HG02943 (cell line): Measurements from ENCODE around the gene FARS2.
"Not testable (repeated sequence)": the region's sequence is repeated elsewhere in the genome, so short reads cannot be mapped to it uniquely, and the experiment has no call there.

ENCODE experiments used
- ATAC-seq: cut with Tn5 transposase; IDR thresholded peaks from one replicate; pipeline ENCODE4 v1.9.1; 2021; ENCODE audit warnings: mild to moderate bottlenecking, low read depth, moderate library complexity; ENCODE audit not compliant: unreplicated experiment

The FARS2 gene

DNA sequence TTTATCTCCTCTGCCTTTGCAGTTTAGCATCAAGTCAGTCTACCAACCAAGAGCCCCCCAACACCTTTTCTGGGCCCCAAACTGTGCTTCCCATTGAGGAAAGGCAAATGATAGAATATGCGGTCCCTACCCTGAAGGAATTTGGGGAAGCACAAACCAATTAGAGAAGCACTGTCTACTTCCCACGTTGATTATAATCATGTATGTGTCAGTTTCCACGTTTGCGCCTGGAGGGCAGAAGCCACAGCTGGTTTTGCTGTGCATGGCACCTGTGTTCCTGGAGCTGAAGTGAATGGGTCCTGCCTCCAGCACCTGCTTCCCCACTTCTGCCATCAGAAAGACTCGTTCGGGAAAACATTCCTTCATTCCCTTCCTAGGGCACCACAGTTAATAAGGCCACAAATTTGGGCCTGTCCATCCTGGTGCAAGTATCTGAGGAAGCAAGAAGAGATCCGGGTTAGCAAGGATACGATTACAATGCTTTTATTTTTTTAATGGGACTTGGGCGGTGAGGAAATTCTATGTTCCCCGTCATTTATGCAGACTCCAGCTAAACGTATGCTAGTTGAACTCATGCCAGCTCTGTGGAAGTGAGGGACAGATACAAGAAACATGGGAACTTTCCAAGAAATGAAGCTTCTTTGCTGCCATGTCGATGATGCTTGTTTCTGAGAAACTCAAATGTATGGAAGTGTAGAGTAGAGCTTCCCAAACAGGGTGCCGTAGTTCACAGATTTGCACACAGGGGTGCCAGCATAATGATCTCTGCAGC, 411.9 kb downstream of the FARS2 start:
- no peak for ATAC-seq

DNA sequence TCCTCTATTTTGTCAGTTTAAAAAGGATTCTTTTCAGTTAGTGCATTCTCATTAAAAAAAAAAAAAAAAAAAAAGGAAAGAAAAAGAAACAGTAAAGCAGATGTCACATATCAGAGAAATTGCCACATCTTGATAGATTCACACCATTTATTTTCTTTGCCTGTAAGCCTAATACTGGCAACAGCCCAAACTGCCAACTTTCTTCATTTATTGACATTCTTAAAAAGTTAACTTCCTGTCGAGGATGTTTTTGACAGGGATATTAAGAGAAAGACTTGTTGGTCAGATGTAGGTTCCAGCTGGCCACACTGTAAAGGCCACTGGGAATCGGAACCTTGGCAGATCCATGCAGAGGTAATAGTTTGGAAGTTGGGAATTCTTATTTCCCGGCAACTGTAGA, 412.8 kb downstream of the FARS2 start:
- no peak for ATAC-seq

DNA sequence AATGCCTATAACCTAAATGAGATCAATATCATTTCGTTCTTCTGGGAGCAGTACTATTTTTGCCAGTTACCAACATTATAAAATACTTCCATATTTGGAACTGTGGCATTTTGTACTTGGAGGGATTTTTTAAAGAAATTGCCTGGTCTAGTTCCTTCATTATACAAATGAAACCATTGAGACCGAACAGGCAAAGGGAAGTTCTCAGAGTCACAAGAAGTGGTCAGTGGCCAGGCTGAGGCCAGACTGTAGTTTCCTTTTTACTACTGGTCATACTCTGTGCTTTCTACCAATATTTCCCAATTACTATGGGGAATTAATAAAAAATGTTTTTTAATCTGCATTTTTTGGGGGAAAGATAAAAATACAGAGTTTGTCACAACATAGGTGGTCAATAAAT, 413.4 kb downstream of the FARS2 start:
- no peak for ATAC-seq

DNA sequence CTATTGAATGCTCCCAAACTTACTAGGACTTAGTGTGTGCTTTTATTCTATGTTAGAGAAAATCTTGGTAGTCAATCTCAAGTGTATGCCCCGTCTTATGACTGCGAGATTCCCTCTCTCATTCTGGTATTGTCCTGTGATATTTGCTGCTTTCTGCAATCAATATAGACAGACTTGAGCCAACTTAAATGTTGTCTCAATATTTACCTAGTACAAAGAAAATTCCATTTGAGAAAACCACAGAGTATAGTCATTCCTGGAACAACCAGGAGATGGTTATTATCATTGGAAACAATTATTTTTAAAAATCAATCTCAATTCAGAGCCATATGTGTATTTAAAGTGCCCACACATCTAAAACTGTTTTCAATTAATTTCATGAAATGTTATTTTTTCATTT, 415.4 kb downstream of the FARS2 start:
- no peak for ATAC-seq

DNA sequence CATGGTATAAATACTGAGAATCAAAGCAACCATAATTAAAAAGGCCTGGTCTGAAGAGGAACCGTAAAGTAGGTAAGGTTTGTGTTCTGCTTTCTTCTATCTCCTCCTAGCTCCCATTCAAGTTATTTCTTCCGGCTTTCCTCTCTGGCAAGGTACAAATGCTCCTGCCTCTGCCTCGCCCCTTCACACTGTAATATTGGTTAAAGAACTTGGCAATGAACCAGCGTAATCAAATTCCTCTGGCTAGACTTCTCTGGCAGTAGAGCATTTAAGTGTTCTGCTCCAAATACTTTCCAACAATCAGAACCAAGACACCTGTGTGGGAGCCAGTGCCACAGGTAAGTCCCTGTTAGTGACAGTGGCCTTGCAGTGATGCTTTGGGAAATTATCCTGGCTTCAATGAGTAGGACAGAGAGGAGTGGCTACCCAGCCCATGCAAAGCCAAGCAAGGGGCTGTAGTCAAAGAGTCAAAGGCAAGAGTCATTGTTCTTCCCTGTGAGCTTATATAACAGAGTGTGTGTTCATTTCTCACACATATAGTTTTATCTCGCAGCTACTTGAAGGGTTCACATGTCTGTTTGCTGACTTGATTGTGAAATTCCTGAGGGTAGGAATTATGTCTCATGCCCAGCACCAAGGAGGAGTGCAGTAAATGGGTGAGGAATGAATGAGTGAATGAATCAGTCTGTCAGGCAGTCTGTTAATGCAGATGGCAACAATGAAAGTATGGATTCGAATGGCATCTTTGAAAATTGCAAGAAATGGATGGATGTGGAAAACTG, 416.1 kb downstream of the FARS2 start:
- ATAC-seq, result no peak

DNA sequence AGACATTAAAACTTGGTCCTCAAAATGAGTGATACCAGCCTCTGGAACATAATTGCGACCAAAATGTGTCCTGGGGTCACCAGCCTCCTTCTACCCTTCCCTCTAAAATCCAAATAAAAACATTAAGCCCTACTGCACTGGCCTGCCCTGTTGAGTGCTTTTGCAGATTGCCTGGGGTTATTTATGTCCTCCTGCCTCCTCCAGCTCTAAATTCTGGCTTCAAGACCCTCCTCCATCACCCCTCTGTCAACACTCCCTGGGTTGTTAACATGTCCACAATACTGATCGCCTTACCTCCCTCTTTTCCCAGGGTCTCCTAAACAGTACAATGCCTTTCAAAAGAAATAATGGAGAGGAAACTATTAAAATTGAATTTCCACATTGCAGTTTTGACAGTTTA, 418.0 kb downstream of the FARS2 start:
- no peak for ATAC-seq

DNA sequence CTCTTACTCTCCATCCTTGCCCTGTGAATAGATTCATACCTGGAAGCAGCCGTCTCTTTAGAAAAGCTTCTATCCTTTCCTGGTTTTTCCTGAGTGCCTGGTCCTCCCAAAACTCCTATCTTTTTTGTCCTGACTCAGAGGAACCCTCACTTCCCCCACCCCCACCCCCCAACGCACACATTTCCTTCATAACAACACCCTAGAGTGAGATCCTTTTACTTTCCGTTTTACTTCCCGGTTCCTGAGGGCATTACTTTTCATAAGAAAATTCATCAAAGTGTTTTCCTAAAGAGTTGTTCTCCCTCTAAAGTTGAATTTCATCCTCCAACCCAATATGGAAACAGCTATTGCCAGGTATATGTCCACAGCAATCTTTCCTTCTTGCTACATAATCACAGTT, 418.4 kb downstream of the FARS2 start:
- no peak for ATAC-seq

DNA sequence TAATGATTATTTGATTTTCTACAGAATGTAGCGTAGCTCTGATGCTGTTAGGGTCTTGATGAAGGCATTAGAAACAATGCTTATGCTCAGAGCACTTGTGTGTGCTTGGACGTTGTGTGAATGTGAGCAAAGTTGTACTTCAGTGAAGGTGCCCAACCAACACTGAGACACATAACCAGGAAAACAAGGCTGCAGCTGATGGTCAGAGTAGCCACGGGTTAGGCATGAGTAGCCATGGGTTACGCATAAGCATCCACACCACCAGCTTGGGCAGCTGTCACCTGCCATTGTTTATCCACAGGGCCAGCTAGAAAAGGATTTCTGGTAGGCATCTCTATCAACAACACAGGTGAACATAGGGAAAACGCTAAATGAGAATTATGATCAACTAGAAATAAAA, 418.8 kb downstream of the FARS2 start:
- ATAC-seq, result no peak

DNA sequence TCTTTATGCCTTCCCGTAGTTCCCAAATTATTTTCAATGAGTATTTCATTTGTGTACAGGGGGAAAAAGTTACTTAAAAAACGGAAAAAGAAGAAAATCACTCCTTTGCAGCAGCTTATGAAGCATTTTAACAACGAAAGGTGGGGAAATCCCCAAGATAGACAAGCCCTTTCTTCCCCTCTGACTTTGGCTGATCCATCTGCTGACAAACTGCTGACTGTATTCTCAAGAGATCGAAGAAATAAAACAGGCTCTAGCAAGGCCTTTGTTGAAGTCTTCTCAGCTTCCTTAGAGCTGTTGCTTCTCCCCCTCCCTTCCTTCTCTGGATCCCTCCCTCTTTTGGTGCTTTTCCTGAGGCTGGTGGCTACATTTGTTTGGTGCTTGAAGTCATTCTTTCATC, 420.2 kb downstream of the FARS2 start:
- ATAC-seq, result no peak

DNA sequence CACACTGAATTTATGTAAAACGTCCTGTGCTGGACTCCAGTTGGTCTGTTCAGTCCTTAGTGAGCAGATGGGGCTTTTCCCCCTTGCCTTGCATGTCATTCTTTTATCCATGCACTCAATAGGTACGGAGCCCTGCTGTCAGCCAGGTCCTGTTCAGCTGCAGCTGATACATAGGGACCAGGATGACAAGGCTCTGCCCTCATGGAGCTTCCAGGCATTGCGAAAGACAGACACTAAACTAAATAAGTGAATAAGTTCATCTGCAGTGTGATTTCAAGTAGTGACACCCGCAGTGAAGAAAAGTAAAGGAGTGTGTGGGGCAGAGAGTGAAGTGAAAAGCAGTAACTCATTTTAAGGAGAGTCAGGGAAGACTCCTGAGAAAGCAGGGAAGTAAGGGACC, 421.2 kb downstream of the FARS2 start:
- no peak for ATAC-seq

DNA sequence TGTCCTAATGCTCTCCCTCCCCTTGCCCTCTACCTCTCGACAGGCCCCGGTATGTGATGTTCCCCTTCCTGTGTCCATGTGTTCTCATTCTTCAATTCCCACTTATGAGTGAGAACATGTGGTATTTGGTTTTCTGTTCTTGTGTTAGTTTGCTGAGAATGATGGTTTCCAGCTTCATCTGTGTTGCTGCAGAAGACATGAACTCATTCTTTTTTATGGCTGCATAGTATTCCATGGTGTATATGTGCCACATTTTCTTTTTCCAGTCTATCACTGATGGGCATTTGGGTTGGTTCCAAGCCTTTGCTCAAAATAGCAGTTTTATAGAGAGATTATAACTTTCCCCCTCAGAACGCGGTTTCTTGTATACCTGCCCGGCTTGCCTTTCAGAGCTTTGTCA, 422.4 kb downstream of the FARS2 start:
- ATAC-seq, result not testable (repeated sequence)

DNA sequence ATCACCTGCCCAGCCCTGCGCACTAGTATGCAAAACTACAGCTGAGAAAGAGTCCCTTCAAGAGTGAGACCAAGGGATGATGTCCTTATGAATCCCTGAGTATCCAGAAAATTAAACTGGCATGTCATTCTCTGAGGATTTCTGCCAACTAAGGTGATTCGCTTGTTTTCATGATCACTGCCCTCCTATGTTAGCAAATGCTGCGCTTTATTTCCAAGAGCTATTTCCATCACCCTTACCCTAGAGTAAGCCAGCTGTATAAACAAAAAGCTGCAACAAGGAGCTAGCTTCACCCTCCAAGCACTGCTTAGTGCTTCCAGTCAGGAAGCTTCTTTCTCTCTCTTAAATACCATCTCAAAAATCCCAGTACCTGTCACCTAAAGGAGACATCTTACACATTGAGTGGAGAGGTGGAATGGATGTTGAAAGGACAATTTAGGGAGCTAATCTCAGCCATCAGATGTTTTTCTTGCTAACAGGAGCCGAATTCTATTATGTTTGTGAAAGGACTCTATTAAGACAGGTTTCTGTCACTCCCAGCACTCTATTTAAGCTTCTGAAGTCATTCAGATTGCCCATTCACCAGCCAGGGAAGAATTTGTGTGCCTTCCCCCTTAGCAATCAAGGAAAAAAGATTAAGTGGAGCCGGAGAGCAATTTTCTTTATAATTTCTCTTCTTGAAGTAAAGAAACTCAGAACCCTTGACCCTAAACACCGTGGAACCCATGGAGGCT, 423.2 kb downstream of the FARS2 start:
- no peak for ATAC-seq

DNA sequence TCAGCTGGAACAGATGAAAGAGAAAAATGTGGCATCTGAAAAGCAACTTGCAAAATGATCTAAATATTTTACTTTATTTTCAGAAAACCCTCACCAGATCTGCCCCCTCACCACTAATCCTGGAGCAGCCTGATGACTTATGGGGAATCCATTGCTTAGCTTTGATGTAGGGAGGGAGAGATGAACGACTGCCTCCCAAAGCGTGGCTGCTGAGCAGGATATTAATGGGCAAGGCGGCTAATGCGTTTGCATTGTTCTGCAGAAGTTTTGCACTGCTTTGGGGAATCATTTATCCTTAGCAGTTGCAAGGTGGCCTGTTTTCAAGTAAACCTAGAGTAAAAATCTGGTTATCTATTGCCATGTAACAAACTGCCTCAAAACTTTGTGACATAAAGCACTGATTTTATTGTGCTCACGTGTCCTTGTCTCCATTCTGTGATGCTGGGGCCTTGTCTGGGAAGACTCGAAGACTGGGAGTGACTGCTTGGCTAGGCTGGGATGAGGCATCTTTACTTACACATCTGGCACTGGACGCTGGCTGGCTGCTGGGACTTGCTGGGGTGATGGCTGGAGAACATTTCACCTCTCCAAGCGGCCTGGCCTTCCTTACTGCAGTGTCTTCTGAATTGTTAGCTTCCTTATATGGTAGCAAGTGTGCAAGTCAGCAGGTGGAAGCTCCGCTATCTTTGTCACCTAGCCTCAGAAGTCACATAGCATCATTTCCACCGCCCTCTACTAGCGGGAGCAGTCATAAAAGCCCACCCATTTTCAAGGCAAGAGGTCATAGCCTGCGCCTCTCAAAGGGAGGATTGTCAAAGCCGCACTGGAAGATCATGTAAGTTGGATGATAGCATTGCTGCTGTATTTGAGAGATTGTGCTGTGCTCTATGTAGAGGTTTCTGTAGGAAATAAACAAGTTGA, 432.2 kb downstream of the FARS2 start:
- ATAC-seq, result no peak

DNA sequence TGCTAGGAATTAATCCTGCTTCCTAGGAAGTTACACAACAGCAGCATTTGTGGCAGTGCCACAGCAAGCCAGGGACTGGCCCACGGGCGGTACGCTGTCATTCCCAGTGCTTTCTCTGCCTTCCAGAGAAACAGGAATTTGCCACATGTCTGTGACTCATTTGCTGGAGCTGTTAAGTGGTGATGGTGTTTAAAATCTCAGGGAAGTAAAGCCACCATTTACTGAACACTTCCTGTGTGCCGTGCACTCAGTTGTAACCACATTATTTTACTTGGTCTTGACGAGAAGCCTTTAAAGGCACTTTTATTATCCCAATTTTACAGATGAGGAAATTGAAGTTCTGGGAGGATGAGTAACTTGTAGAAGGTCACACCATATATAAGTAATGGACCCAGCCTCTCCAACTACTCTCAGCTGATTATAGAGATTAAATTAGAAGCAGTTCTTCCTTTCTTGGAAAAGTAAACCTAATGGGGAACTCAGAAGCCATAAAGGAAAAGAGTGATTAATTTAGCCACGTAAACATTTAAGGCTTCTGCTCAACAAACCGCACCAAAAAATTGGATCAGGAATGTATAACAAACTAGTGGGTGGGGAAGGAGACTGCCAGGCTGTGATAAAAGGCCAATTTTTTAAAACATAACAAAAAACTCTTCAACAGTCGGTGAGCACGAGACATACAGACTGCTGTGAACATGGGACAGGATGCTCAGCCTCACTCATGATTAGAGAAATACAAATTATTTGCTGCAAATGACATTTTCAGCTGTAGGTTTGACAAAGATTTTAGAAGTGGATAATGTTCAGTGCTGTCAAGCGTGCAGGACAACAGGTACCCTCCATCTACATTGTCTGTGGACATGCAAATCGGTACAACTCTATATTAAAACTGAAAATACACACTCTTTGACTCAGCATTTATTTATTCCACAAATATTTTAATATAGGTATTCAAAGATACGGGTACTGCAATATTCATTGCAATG, 434.2 kb downstream of the FARS2 start:
- ATAC-seq, result no peak

DNA sequence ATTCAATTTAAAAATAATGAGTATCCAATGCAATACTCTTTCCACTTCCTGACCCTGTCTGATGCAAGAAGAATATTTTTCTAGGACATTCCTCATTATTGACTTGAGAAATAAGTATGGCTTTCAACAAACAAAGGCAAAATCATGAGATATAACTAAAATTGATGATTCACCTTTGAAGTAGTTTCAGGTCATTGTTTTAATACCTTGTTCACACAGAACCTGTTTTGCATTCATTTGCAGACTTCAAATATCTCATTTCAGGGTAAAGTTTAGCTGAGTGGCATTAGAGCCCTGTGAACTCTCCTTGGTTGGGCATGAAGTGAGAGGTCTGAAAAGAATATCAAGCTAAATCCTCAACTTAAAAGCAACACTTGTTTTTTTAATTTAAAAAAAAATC, 436.2 kb downstream of the FARS2 start:
- no peak for ATAC-seq

DNA sequence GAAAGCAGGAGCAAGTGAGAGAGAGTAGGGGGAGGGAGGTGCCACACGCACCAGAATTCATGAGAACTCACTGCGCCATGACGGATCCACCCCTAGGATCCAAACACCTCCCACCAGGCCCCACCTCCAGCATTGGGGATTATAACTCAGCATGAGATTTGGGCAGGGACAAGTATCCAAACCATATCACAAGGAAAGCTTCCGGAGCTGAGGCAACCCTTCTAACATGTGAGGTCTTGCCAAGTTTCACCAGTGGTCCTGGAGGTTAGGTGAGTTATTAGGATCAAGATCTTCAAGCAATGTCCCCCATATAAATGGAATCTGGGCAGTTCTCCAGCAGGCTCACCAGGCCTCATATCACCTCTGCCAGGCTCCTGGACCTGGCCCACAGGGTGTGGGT, 437.0 kb downstream of the FARS2 start:
- ATAC-seq, result no peak

DNA sequence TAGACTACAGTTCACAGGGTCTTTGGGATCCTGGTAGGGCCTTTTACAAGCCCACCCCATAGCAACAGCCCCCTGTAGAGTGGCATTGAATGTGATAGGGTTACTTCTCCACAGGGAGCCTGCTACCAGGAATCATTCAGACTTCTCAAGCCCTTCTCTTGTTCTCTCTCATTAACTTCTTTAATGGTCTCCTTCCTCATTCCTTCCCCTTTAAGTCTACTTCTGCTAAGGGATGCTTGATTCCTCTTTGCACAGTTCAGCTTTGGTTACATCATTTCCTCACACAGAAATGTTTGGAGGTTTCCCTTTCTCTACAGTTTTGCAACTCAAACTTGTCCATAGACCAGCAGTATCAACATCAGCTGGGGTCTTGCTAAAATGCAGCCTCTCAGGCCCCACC, 437.8 kb downstream of the FARS2 start:
- ATAC-seq, result not testable (repeated sequence)

DNA sequence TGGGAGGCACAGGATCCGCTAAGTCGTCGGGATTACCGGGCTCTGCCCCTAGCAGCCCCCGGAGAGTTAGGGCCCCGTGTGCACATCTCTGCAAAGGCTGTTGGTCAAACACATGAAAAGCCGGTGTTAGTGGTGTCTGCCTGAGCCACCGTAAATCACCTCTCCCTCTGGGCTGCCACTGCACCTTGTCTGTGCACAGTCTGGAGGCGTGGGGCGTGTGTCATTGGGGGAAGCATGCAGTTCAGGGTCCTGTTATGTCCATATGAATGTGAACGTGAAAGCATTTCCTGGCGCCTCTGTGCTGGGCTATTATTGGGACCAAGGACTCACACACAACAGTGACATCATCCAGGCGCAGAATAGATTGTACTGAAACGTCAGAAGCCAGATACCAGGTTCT, 439.9 kb downstream of the FARS2 start:
- no peak for ATAC-seq

DNA sequence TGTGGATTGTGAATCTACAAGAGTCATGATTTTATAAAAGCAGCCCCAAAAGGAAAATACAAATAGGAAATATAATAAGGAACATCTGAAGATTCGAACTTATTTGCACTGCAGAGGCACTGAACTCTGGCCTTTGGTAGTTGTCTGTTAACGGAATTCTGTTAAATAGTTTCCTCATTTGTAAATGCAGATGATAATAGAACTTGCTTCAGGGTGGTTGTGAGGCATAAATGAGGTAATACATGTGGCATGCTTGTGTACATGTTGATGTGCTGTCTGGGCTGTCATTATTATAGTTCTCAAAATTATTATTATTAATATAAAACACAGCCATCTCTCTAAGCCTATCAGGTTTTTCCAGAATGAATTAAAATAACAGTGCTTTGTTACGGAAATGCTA, 443.4 kb downstream of the FARS2 start:
- no peak for ATAC-seq
